ENCODE data around the gene SGPL1.

SGPL1 gene

GRCh38 chr10:70847659-70848360, 32.1 kb downstream of the SGPL1 start:
- no peak overlapping the region for H3K4me3 ChIP-seq (replicated peaks; ENCODE audit: low read depth, low read length)
- no peak for TF ChIP-seq CTCF (IDR thresholded peaks at IDR 0.05; ENCODE audit: insufficient read depth, low read length, poor library complexity, severe bottlenecking)
- DNase-seq (ENCODE audit: extremely low read depth, insufficient read length): no peak
- peaks cover 2% of the 10 kb centered on the region; the same call in 1 of the 2 replicates for H3K36me3 ChIP-seq (ENCODE audit: control insufficient read depth, insufficient read depth, low read length)
- no peaks in the 10 kb centered on the region for H3K27me3 ChIP-seq (replicated peaks; ENCODE audit: control insufficient read depth, insufficient read depth, low read length)

- Histone ChIP-seq H3K36me3 (ENCODE audit: control insufficient read depth, insufficient read depth, low read length) (no peaks in the 10 kb centered on the region), H3K27me3 (replicated peaks; ENCODE audit: control insufficient read depth, insufficient read depth, low read length) (no peaks in the 10 kb centered on the region), H3K4me3 (replicated peaks; ENCODE audit: low read depth, low read length) (no peak overlapping the region)
- no peak for DNase-seq (ENCODE audit: extremely low read depth, insufficient read length)
- TF ChIP-seq CTCF (IDR thresholded peaks at IDR 0.05; ENCODE audit: insufficient read depth, low read length, poor library complexity, severe bottlenecking): no peak
These were observed 33.9 kb downstream of the SGPL1 start for GRCh38 chr10:70849582-70850016.

GRCh38 chr10:70850097-70850496, 34.3 kb downstream of the SGPL1 start:
- no peaks in the 10 kb centered on the region for H3K27me3 ChIP-seq (replicated peaks; ENCODE audit: control insufficient read depth, insufficient read depth, low read length)
- H3K4me3 ChIP-seq (replicated peaks; ENCODE audit: low read depth, low read length): no peak overlapping the region
- no peak for TF ChIP-seq CTCF (IDR thresholded peaks at IDR 0.05; ENCODE audit: insufficient read depth, low read length, poor library complexity, severe bottlenecking)
- no peaks in the 10 kb centered on the region for H3K36me3 ChIP-seq (ENCODE audit: control insufficient read depth, insufficient read depth, low read length)
- DNase-seq (ENCODE audit: extremely low read depth, insufficient read length): no peak

- no peak overlapping the region for H3K4me3 ChIP-seq (replicated peaks; ENCODE audit: low read depth, low read length)
- no peaks in the 10 kb centered on the region; the same call in 1 of the 2 replicates for H3K36me3 ChIP-seq (ENCODE audit: control insufficient read depth, insufficient read depth, low read length)
- DNase-seq (ENCODE audit: extremely low read depth, insufficient read length): no peak
- TF ChIP-seq CTCF (IDR thresholded peaks at IDR 0.05; ENCODE audit: insufficient read depth, low read length, poor library complexity, severe bottlenecking): no peak
- H3K27me3 ChIP-seq (replicated peaks; ENCODE audit: control insufficient read depth, insufficient read depth, low read length): no peaks in the 10 kb centered on the region
These were observed 36.1 kb downstream of the SGPL1 start for GRCh38 chr10:70851597-70852475.

GRCh38 chr10:70853038-70853437, 37.3 kb downstream of the SGPL1 start:
- Histone ChIP-seq H3K27me3 (replicated peaks; ENCODE audit: control insufficient read depth, insufficient read depth, low read length) (no peaks in the 10 kb centered on the region), H3K36me3 (ENCODE audit: control insufficient read depth, insufficient read depth, low read length) (no peaks in the 10 kb centered on the region; the same call in none of the 2 replicates), H3K4me3 (replicated peaks; ENCODE audit: low read depth, low read length) (no peak overlapping the region)
- no peak for TF ChIP-seq CTCF (IDR thresholded peaks at IDR 0.05; ENCODE audit: insufficient read depth, low read length, poor library complexity, severe bottlenecking)
- no peak for DNase-seq (ENCODE audit: extremely low read depth, insufficient read length)
